Mammary epithelial cell (primary cell): Measurements from ENCODE around the gene GPR180.

Experiments
- EZH2 ChIP-seq: IDR thresholded peaks from 2 replicates; pipeline ENCODE4 v1.6.1; 2012; ENCODE audit warnings: low read length, inconsistent platforms, borderline replicate concordance
- TF ChIP-seq, protein P1 (sequence below), 2 donors: IDR thresholded peaks in 1 of 2; conservative IDR thresholded peaks in 1 of 2; 2 replicates each; pipeline ENCODE4 v1.5.1; 2011 to 2012; ENCODE audit warnings: inconsistent platforms in 2 of 2, low read length in 2 of 2, mild to moderate bottlenecking in 2 of 2, control low read depth in 1 of 2, low read depth in 1 of 2; ENCODE audit not compliant: insufficient read depth in 1 of 2; ENCODE audit errors: extremely low read depth in 1 of 2

DNA sequence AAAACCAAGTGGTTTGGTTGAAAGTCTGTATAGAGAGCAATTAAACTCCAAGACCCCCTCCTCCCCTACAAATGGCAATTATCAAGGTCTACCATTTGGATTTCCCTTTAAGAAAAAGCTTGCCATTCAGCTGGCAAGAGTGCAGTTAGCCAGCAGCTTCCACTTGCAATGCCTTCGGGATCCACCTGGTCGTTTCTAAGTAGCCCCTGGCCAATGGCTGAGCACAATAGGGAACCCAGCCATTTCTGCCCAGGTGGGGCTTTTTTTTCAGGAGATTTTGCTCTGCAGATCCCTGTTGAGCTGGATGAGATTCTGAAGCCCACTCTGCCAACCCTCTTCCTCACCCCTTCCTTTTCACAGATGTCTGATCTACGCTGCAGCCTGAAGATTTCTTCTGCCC, 32.0 kb upstream of the GPR180 start:
- TF ChIP-seq, protein P1, sequence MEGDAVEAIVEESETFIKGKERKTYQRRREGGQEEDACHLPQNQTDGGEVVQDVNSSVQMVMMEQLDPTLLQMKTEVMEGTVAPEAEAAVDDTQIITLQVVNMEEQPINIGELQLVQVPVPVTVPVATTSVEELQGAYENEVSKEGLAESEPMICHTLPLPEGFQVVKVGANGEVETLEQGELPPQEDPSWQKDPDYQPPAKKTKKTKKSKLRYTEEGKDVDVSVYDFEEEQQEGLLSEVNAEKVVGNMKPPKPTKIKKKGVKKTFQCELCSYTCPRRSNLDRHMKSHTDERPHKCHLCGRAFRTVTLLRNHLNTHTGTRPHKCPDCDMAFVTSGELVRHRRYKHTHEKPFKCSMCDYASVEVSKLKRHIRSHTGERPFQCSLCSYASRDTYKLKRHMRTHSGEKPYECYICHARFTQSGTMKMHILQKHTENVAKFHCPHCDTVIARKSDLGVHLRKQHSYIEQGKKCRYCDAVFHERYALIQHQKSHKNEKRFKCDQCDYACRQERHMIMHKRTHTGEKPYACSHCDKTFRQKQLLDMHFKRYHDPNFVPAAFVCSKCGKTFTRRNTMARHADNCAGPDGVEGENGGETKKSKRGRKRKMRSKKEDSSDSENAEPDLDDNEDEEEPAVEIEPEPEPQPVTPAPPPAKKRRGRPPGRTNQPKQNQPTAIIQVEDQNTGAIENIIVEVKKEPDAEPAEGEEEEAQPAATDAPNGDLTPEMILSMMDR (conservative IDR thresholded peaks at IDR 0.05 in 1 of 2, IDR thresholded peaks at IDR 0.05 in 1 of 2; ENCODE audit: extremely low read depth in 1 of 2, insufficient read depth in 1 of 2, low read depth in 1 of 2, low read length in 2 of 2): no peak
- no peak for TF ChIP-seq EZH2
